WERI-Rb-1 (cell line): ENCODE results near the gene ADAMTS2.

Experiments
- DNase-seq: peaks from one replicate; pipeline ENCODE4 v3.0.0-alpha.2; 2020
- H3K27ac ChIP-seq: fragments of 250-450 bp; sonication (Bioruptor Pico); 2 replicates; pipeline ENCODE4 v1.5.1; 2020; ENCODE audit warnings: mild to moderate bottlenecking, moderate library complexity
- H3K27me3 ChIP-seq: fragments of 250-450 bp; sonication (Bioruptor Pico); 2 replicates; pipeline ENCODE4 v1.5.1; 2021; ENCODE audit warnings: mild to moderate bottlenecking, low read depth, moderate library complexity; ENCODE audit not compliant: insufficient read depth, severe bottlenecking
- H3K36me3 ChIP-seq: fragments of 250-450 bp; sonication (Bioruptor Pico); 2 replicates; pipeline ENCODE4 v1.5.1; 2020; ENCODE audit warnings: mild to moderate bottlenecking, moderate library complexity
- H3K4me3 ChIP-seq: 2 replicates; pipeline ENCODE4 v1.5.1; 2011; ENCODE audit warnings: low read depth, mild to moderate bottlenecking, control low read depth, low read length
- H3K9me3 ChIP-seq: fragments of 250-450 bp; sonication (Bioruptor Pico); 2 replicates; pipeline ENCODE4 v1.5.1; 2021; ENCODE audit warnings: mild to moderate bottlenecking, moderate library complexity; ENCODE audit not compliant: severe bottlenecking
- CTCF ChIP-seq: IDR thresholded peaks from 2 replicates; pipeline ENCODE4 v1.5.1; 2011; ENCODE audit warnings: low read depth, mild to moderate bottlenecking, control low read depth, inconsistent platforms, low read length

ADAMTS2 gene

GRCh38 chr5:179128976-179129375 lies 216.3 kb downstream of the ADAMTS2 start:
- Histone ChIP-seq H3K4me3 (no peak overlapping the region), H3K27ac (no peak overlapping the region), H3K27me3 (no peaks in the 10 kb centered on the region), H3K36me3 (no peaks in the 10 kb centered on the region), H3K9me3 (no peaks in the 10 kb centered on the region)
- TF ChIP-seq CTCF: no peak
- no peak for DNase-seq

GRCh38 chr5:179128041-179128365 lies 217.3 kb downstream of the ADAMTS2 start:
- Histone ChIP-seq H3K27me3 (no peaks in the 10 kb centered on the region), H3K9me3 (no peaks in the 10 kb centered on the region), H3K36me3 (no peaks in the 10 kb centered on the region), H3K4me3 (no peak overlapping the region), H3K27ac (no peak overlapping the region)
- TF ChIP-seq CTCF: no peak
- no peak for DNase-seq

GRCh38 chr5:179127136-179128040 lies 217.9 kb downstream of the ADAMTS2 start:
- TF ChIP-seq CTCF: no peak
- Histone ChIP-seq H3K27ac (no peak overlapping the region), H3K4me3 (no peak overlapping the region), H3K27me3 (no peaks in the 10 kb centered on the region), H3K36me3 (no peaks in the 10 kb centered on the region), H3K9me3 (no peaks in the 10 kb centered on the region)
- no peak for DNase-seq

GRCh38 chr5:179126506-179126991 lies 218.7 kb downstream of the ADAMTS2 start:
- H3K4me3 ChIP-seq: no peak overlapping the region
- no peak overlapping the region for H3K27ac ChIP-seq
- no peaks in the 10 kb centered on the region for H3K27me3 ChIP-seq
- TF ChIP-seq CTCF: no peak
- H3K9me3 ChIP-seq: no peaks in the 10 kb centered on the region
- no peaks in the 10 kb centered on the region for H3K36me3 ChIP-seq
- no peak for DNase-seq

- Histone ChIP-seq H3K27me3 (no peaks in the 10 kb centered on the region), H3K36me3 (no peaks in the 10 kb centered on the region), H3K4me3 (no peak overlapping the region), H3K9me3 (no peaks in the 10 kb centered on the region), H3K27ac (no peak overlapping the region)
- TF ChIP-seq CTCF: no peak
- DNase-seq: no peak
Measured at GRCh38 chr5:179125789-179126505, 219.3 kb downstream of the ADAMTS2 start.
